ENCODE data around the gene LPCAT1. TPM values are rescaled to one million over a fixed set of nuclear protein-coding genes. Genes with fewer than 3 reads are reported as not detected.

Gene LPCAT1
- total and polyA plus RNA-seq, 2 experiments from 2014 or later = 78.0 to 255 TPM

- TF ChIP-seq ZNF462 (CRISPR knock-in tag; IDR thresholded peaks at IDR 0.05) (no peak), ZNF331 (CRISPR knock-in tag; IDR thresholded peaks at IDR 0.05; ENCODE audit: low read depth) (no peak), REST (IDR thresholded peaks at IDR 0.05; ENCODE audit: unreplicated experiment) (no peak)
These were observed 5.7 kb upstream of the LPCAT1 start (continued) for GRCh38 chr5:1529498-1529897.

GRCh38 chr5:1527533-1528205 is 3.9 kb upstream of the LPCAT1 start:
- H3K9me2 ChIP-seq (ENCODE audit: insufficient read depth) = no peaks in the 10 kb centered on the region
- Mint-ChIP-seq H3K27ac (no peak overlapping the region), H3K4me1 (no peaks in the 10 kb centered on the region; the same call in 2 of the 3 replicates), H3K36me3 (ENCODE audit: low read depth) (no peaks in the 10 kb centered on the region; the same call in 2 of the 3 replicates), H3K9me3 (no peaks in the 10 kb centered on the region), H3K4me3 (no peak overlapping the region), H3K27me3 (ENCODE audit: insufficient read depth, low read depth, poor library complexity) (peaks cover 11% of the 10 kb centered on the region)
- H3K36me3 ChIP-seq (ENCODE audit: insufficient read depth) = no peaks in the 10 kb centered on the region
- peaks cover 6% of the 10 kb centered on the region for H3K79me2 ChIP-seq (replicated peaks; ENCODE audit: insufficient read depth)
- H3K4me2 ChIP-seq = no peak overlapping the region
- DNase-seq (ENCODE audit: low spot score) = no peak
- no peak overlapping the region for H3K27ac ChIP-seq (ENCODE audit: low read depth)
- H2AFZ ChIP-seq = no peak overlapping the region
- H3F3A ChIP-seq (replicated peaks; ENCODE audit: low read depth) = no peaks in the 10 kb centered on the region
- H3K4me3 ChIP-seq = no peak overlapping the region
- no peaks in the 10 kb centered on the region for H3K27me3 ChIP-seq (ENCODE audit: insufficient read depth)
- H3K4me1 ChIP-seq (ENCODE audit: insufficient read depth) = peaks cover 7% of the 10 kb centered on the region; the same call in 1 of the 2 replicates
- H4K20me1 ChIP-seq (replicated peaks; ENCODE audit: insufficient read depth) = no peaks in the 10 kb centered on the region
- no peak for ATAC-seq
- TF ChIP-seq REST (IDR thresholded peaks at IDR 0.05; ENCODE audit: unreplicated experiment) (no peak), CREB1 (CRISPR knock-in tag; IDR thresholded peaks at IDR 0.05; ENCODE audit: low read depth) (no peak), EZH2phosphoT487 (IDR thresholded peaks at IDR 0.05; ENCODE audit: unreplicated experiment) (no peak), ZNF331 (CRISPR knock-in tag; IDR thresholded peaks at IDR 0.05; ENCODE audit: low read depth) (no peak), JUNB (IDR thresholded peaks at IDR 0.05; ENCODE audit: unreplicated experiment) (no peak), POLR2AphosphoS5 (IDR thresholded peaks at IDR 0.05; ENCODE audit: low read depth) (no peak), NANOG (IDR thresholded peaks at IDR 0.05; ENCODE audit: borderline replicate concordance) (no peak), STAT1 (IDR thresholded peaks at IDR 0.05; ENCODE audit: unreplicated experiment) (no peak), ZNF114 (CRISPR knock-in tag; IDR thresholded peaks at IDR 0.05) (no peak), EZH2 (IDR thresholded peaks at IDR 0.05; ENCODE audit: low read depth, unreplicated experiment) (no peak)

All from GM23338 (cell line).